ENCODE data around the gene PCDHA10.
"Not testable (repeated sequence)": the region's sequence is repeated elsewhere in the genome, so short reads cannot be mapped to it uniquely, and the experiment has no call there.

The PCDHA10 gene

DNA sequence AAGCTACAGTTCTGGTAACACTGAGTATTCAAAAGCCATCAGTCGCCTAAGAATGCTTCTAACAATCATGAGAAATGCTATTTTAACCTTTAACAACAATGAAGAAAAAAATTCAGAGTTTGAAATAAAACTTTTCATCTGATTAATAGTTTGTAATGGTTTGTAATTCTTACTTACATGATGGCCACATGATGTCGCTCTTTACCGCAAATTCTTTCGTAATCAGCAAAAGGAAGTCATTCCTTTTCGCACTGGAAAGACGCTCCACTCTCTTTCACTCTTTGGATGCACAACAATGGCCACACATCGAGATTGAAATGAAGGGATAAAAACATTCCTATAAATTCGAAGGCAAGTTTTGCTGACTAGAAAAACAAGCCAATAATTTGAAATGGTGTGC lies 21.7 kb upstream of the PCDHA10 start, which contains the start of gene PCDHA7:
Gene PCDHA7, plus strand, starts transcription at position 277 of the 400 bp plus-strand sequence. Its CDS starts 115 bp downstream, at position 392.
- H3K4me1 Mint-ChIP-seq (ENCODE audit: low read depth): no peaks in the 10 kb centered on the region
- H3K9me3 Mint-ChIP-seq (ENCODE audit: low read depth): peaks cover 15% of the 10 kb centered on the region
- H3K4me3 Mint-ChIP-seq: no peak within 1 kb of the TSS
- H3K27ac Mint-ChIP-seq: no peak within 1 kb of the TSS
- H3K36me3 Mint-ChIP-seq: peaks cover 16% of the 10 kb centered on the region
- H3K27me3 Mint-ChIP-seq: peaks cover 29% of the 10 kb centered on the region

DNA sequence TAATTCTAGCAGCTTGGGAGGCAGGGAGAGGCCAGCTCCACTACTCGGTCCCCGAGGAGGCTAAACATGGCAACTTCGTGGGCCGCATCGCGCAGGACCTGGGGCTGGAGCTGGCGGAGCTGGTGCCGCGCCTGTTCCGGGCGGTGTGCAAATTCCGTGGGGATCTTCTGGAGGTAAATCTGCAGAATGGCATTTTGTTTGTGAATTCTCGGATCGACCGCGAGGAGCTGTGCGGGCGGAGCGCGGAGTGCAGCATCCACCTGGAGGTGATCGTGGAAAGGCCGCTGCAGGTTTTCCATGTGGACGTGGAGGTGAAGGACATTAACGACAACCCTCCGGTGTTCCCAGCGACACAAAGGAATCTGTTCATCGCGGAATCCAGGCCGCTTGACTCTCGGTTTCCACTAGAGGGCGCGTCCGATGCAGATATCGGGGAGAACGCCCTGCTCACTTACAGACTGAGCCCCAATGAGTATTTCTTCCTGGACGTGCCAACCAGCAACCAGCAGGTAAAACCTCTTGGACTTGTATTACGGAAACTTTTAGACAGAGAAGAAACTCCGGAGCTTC lies 21.2 kb upstream of the PCDHA10 start:
- Mint-ChIP-seq H3K36me3 (peaks cover 16% of the 10 kb centered on the region), H3K27me3 (peaks cover 29% of the 10 kb centered on the region), H3K9me3 (ENCODE audit: low read depth) (peaks cover 15% of the 10 kb centered on the region)
- H3K4me1 Mint-ChIP-seq (ENCODE audit: low read depth); H3K4me3 Mint-ChIP-seq; H3K27ac Mint-ChIP-seq: not testable (repeated sequence)

- no peak overlapping the region for H3K27ac Mint-ChIP-seq
- H3K9me3 Mint-ChIP-seq (ENCODE audit: low read depth): peaks cover 11% of the 10 kb centered on the region
These were observed 19.8 kb upstream of the PCDHA10 start for GRCh38 chr5:140835622-140836510.

DNA sequence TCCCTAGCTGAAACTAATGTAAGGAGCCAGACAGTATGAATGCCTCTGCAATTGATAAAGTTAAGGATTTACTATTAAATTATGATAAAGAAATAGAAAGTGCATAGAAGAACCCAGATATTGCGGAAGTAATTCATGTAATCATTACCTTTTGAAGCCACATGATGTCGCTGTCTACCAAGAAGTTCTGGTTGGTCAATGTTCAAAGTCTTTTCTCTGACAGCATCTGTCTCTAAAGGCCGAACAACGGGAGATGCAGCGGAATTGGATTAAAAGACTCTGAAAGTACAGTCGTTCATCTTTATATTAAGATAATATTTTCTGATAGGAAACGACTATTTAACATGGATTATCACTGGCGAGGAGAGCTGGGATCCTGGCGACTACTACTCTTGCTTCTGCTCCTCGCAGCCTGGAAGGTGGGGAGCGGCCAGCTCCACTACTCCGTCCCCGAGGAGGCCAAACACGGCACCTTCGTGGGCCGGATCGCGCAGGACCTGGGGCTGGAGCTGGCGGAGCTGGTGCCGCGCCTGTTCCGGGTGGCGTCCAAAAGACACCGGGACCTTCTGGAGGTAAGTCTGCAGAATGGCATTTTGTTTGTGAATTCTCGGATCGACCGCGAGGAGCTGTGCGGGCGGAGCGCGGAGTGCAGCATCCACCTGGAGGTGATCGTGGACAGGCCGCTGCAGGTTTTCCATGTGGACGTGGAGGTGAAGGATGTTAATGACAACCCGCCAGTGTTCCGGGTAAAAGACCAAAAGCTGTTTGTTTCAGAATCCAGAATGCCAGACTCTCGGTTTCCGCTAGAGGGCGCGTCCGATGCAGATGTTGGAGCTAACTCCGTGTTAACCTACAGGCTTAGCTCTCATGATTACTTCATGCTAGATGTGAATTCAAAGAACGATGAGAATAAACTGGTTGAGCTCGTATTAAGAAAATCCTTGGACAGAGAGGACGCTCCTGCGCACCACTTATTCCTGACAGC lies 14.4 kb upstream of the PCDHA10 start, which contains the start of gene PCDHA8:
Gene PCDHA8, plus strand, starts transcription at position 210 of the 985 bp plus-strand sequence. Its CDS starts 135 bp downstream, at position 345.
- no peak within 1 kb of the TSS for H3K4me3 Mint-ChIP-seq
- H3K36me3 Mint-ChIP-seq: peaks cover 10% of the 10 kb centered on the region
- no peaks in the 10 kb centered on the region for H3K4me1 Mint-ChIP-seq (ENCODE audit: low read depth)
- H3K27me3 Mint-ChIP-seq: peaks cover 18% of the 10 kb centered on the region
- H3K9me3 Mint-ChIP-seq (ENCODE audit: low read depth): peaks cover 3% of the 10 kb centered on the region
- H3K27ac Mint-ChIP-seq: no peak within 1 kb of the TSS

More at GRCh38 chr5:140835622-140836510, 19.8 kb upstream of the PCDHA10 start:
- H3K36me3 Mint-ChIP-seq: peaks cover 17% of the 10 kb centered on the region
- H3K4me3 Mint-ChIP-seq: no peak overlapping the region
- peaks cover 36% of the 10 kb centered on the region for H3K27me3 Mint-ChIP-seq
- H3K4me1 Mint-ChIP-seq (ENCODE audit: low read depth): no peaks in the 10 kb centered on the region

DNA sequence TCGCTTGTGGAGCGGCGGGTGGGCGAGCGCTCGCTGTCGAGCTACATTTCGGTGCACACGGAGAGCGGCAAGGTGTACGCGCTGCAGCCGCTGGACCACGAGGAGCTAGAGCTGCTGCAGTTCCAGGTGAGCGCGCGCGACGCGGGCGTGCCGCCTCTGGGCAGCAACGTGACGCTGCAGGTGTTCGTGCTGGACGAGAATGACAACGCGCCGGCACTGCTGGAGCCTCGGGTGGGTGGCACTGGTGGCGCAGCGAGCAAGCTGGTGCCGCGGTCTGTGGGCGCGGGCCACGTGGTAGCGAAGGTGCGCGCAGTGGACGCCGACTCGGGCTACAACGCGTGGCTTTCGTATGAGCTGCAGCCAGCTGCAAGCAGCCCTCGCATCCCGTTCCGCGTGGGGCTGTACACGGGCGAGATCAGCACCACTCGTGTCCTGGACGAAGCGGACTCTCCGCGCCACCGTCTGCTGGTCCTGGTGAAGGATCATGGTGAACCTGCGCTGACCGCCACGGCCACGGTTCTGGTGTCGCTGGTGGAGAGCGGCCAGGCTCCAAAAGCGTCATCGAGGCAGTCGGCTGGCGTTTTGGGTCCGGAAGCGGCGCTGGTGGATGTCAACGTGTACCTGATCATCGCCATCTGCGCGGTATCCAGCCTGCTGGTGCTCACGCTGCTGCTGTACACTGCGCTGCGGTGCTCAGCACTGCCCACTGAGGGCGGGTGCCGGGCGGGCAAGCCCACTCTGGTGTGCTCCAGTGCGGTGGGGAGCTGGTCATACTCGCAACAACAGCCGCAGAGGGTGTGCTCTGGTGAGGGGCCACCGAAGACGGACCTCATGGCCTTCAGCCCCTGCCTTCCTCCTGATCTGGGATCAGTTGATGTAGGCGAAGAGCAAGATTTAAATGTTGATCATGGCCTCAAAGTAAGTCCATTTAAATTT lies 12.6 kb upstream of the PCDHA10 start:
- H3K4me3 Mint-ChIP-seq: no peak overlapping the region
- no peak overlapping the region for H3K27ac Mint-ChIP-seq
- H3K36me3 Mint-ChIP-seq: peaks cover 20% of the 10 kb centered on the region
- no peaks in the 10 kb centered on the region for H3K4me1 Mint-ChIP-seq (ENCODE audit: low read depth)
- peaks cover 14% of the 10 kb centered on the region for H3K9me3 Mint-ChIP-seq (ENCODE audit: low read depth)
- peaks cover 31% of the 10 kb centered on the region for H3K27me3 Mint-ChIP-seq

DNA sequence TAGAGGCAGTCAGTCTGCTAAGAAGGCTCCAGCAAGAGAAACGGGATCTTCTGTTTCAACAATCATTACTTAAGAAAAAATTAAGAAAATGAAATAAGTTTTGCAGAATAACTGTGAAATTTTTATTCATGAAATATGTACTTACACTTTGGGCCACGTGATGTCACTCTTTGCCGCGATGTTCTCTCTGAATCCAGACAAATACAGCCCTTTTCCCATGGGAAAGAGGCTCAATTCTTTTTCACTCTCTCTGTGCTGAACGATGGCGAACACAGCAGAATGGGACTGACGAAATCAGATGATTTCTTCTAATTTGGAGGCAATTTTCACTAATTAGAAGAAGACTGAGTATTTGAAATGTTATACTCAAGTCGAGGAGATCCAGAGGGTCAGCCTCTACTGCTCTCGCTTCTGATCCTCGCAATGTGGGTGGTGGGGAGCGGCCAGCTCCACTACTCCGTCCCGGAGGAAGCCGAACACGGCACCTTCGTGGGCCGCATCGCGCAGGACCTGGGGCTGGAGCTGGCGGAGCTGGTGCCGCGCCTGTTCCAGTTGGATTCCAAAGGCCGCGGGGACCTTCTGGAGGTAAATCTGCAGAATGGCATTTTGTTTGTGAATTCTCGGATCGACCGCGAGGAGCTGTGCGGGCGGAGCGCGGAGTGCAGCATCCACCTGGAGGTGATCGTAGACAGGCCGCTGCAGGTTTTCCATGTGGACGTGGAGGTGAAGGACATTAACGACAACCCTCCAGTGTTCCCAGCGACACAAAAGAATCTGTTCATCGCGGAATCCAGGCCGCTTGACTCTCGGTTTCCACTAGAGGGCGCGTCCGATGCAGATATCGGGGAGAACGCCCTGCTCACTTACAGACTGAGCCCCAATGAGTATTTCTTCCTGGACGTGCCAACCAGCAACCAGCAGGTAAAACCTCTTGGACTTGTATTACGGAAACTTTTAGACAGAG lies 7.3 kb upstream of the PCDHA10 start, which contains the start of gene PCDHA9:
Gene PCDHA9, plus strand, starts transcription at position 244 of the 964 bp plus-strand sequence. Its CDS starts 114 bp downstream, at position 358.
- not testable (repeated sequence) for H3K27ac Mint-ChIP-seq; H3K4me3 Mint-ChIP-seq; H3K36me3 Mint-ChIP-seq; H3K4me1 Mint-ChIP-seq (ENCODE audit: low read depth)
- Mint-ChIP-seq H3K27me3 (peaks cover 27% of the 10 kb centered on the region), H3K9me3 (ENCODE audit: low read depth) (peaks cover 15% of the 10 kb centered on the region)

DNA sequence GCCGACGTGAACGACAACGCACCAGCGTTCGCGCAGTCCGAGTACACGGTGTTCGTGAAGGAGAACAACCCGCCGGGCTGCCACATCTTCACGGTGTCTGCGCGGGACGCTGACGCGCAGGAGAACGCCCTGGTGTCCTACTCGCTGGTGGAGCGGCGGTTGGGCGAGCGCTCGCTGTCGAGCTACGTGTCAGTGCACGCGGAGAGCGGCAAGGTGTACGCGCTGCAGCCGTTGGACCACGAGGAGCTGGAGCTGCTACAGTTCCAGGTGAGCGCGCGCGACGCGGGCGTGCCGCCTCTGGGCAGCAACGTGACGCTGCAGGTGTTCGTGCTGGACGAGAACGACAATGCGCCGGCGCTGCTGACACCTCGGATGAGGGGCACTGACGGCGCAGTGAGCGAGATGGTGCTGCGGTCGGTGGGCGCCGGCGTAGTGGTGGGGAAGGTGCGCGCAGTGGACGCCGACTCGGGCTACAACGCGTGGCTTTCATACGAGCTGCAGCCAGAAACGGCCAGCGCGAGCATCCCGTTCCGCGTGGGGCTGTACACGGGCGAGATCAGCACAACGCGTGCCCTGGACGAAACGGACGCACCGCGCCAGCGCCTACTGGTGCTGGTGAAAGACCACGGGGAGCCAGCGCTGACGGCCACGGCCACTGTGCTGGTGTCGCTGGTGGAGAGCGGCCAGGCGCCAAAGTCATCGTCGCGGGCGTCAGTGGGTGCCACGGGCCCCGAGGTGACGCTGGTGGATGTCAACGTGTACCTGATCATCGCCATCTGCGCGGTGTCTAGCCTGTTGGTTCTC lies 5.7 kb upstream of the PCDHA10 start:
- Mint-ChIP-seq H3K9me3 (ENCODE audit: low read depth) (peaks cover 18% of the 10 kb centered on the region), H3K27me3 (peaks cover 32% of the 10 kb centered on the region)
- H3K4me3 Mint-ChIP-seq; H3K36me3 Mint-ChIP-seq; H3K4me1 Mint-ChIP-seq (ENCODE audit: low read depth); H3K27ac Mint-ChIP-seq: not testable (repeated sequence)

DNA sequence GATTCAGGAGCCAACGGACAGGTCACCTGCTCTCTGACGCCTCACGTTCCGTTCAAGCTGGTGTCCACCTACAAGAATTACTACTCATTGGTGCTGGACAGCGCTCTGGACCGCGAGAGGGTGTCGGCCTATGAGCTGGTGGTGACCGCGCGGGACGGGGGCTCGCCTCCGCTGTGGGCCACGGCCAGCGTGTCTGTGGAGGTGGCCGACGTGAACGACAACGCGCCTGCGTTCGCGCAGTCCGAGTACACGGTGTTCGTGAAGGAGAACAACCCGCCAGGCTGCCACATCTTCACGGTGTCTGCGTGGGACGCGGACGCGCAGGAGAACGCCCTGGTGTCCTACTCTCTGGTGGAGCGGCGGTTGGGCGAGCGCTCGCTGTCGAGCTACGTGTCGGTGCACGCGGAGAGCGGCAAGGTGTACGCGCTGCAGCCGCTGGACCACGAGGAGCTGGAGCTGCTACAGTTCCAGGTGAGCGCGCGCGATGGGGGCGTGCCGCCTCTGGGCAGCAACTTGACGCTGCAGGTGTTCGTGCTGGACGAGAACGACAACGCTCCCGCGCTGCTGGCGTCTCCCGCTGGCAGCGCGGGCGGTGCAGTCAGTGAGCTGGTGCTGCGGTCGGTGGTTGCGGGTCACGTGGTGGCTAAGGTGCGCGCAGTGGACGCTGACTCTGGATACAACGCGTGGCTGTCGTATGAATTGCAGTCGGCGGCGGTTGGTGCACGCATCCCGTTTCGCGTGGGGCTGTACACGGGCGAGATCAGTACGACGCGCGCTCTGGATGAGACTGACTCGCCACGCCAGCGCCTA lies 1.7 kb downstream of the PCDHA10 start:
- H3K27ac Mint-ChIP-seq: no peak overlapping the region
- H3K9me3 Mint-ChIP-seq (ENCODE audit: low read depth): peaks cover 22% of the 10 kb centered on the region

DNA sequence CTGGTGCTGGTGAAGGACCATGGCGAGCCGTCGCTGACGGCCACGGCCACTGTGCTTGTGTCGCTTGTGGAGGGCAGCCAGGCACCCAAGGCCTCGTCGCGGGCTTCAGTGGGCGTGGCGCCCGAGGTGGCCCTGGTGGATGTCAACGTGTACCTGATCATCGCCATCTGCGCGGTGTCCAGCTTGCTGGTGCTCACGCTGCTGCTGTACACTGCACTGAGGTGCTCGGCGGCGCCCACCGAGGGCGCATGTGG lies 2.2 kb downstream of the PCDHA10 start:
- Mint-ChIP-seq H3K4me3 (no peak overlapping the region), H3K9me3 (ENCODE audit: low read depth) (peaks cover 22% of the 10 kb centered on the region), H3K27me3 (peaks cover 29% of the 10 kb centered on the region), H3K4me1 (ENCODE audit: low read depth) (no peaks in the 10 kb centered on the region), H3K36me3 (peaks cover 8% of the 10 kb centered on the region), H3K27ac (no peak overlapping the region)

More for the DNA sequence above, 1.7 kb downstream of the PCDHA10 start:
- no peaks in the 10 kb centered on the region for H3K4me1 Mint-ChIP-seq (ENCODE audit: low read depth)
- peaks cover 8% of the 10 kb centered on the region for H3K36me3 Mint-ChIP-seq
- peaks cover 31% of the 10 kb centered on the region for H3K27me3 Mint-ChIP-seq
- H3K4me3 Mint-ChIP-seq: no peak overlapping the region

DNA sequence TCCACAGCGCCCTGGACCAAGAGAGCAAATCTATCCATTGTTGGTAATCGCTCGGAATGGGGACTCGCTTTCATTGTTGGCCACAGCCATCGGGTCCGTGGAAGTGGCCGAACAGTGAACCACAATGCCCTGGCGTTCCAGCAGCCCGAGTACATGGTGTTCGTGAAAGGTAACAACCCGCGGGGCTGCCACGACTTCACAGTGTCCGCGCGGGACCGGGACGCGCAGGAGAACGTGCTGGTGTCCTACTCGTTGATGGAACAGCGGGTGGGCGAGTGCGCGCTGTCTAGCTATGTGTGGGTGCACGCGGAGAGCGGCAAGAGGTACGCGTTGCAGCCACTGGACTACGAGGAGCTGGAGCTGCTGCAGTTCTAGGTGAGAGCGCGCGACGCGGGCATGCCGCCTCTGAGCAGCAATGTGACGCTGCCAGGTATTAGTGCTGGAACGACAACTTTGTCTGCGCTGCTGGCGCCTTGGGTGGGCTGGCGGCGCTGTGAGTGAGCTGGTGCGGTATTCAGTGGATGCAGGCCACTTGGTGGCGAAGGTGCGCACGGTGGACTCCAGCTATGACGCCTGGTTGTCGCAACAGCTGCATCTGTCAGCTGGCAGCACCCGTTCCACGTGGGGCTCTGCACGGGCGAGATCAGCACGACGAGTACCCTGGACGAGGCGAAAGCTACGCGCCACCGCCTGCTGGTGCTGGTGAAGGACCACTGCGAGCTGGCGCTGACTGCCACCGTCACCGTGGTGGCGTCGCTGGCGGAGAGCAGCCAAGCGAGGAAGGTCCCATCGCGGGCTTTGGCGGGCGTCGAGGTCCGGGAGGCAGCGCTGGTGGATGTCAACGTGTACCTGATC lies 7.0 kb downstream of the PCDHA10 start:
- no peak overlapping the region for H3K4me3 Mint-ChIP-seq
- H3K27ac Mint-ChIP-seq: no peak overlapping the region
- no peaks in the 10 kb centered on the region for H3K4me1 Mint-ChIP-seq (ENCODE audit: low read depth)
- H3K9me3 Mint-ChIP-seq (ENCODE audit: low read depth): peaks cover 4% of the 10 kb centered on the region
- H3K36me3 Mint-ChIP-seq: peaks cover 6% of the 10 kb centered on the region
- peaks cover 21% of the 10 kb centered on the region for H3K27me3 Mint-ChIP-seq

All from activated naive CD8-positive, alpha-beta T cell (primary cell).